Erythroblast (primary cell): ENCODE results near the gene WEE2.

Experiments
- GATA1 ChIP-seq: IDR thresholded peaks from 2 replicates; pipeline ENCODE4 v1.6.1; 2011; ENCODE audit warnings: low read depth, mild to moderate bottlenecking, control low read depth, low read length, moderate library complexity
- POLR2A ChIP-seq: IDR thresholded peaks from 2 replicates; pipeline ENCODE4 v1.6.1; 2011; ENCODE audit warnings: mild to moderate bottlenecking, low read length

DNA sequence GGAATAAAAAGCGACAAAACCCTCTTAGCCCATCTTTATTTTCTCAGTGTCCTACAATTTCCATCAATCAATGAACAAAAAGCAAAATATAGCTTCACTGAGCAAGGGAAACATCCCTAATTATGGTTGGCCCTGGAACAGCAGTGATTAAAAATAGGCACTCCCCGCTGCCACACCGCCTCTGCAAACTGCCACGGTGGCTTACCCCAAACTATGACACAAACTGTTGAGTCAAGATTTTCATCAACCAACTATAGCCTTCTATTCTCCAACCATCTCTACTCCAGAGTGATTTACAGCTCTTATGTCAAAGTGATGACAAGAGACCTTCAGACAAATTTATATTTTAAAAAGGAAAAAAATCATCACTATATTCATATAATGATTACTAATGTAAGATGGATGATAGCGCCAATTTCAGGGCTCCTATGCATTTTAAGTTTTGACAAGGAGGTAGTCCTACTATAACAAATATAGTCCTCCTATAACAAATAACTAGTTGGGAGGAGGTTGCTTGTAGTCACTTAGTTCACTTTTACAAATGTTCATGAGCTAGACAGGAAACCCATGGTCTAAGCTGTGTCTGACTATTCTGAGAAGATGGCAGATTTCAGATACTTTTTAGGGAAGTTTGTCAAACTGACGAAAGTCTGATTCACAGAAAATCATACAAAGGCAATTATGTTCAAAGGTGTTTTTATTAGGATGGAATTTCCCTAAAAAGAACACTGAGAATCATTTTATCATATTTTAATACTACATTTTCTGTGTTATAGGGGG lies 32.5 kb upstream of the WEE2 start:
- TF ChIP-seq POLR2A (no peak), GATA1 (no peak)
